GM12801 (cell line): ENCODE measurements around the gene GPATCH2L.

ENCODE experiments used
- CTCF ChIP-seq: IDR thresholded peaks from one replicate; pipeline ENCODE4 v1.5.1; 2011; ENCODE audit warnings: control low read depth; ENCODE audit not compliant: insufficient read length; ENCODE audit errors: extremely low read depth

The GPATCH2L gene

GRCh38 chr14:76191297-76191696 lies 39.6 kb downstream of the GPATCH2L start:
- no peak for TF ChIP-seq CTCF

GRCh38 chr14:76193696-76194095 lies 42.0 kb downstream of the GPATCH2L start:
- TF ChIP-seq CTCF, result no peak

GRCh38 chr14:76194327-76194726 lies 42.6 kb downstream of the GPATCH2L start:
- no peak for TF ChIP-seq CTCF

GRCh38 chr14:76195003-76195402 lies 43.3 kb downstream of the GPATCH2L start:
- no peak for TF ChIP-seq CTCF

GRCh38 chr14:76196980-76197695 lies 45.4 kb downstream of the GPATCH2L start:
- no peak for TF ChIP-seq CTCF

GRCh38 chr14:76201162-76201561 lies 49.4 kb downstream of the GPATCH2L start:
- no peak for TF ChIP-seq CTCF

GRCh38 chr14:76203086-76204001 lies 51.6 kb downstream of the GPATCH2L start:
- TF ChIP-seq CTCF, result no peak
